ENCODE results near the gene PRELID2. TPM values are rescaled to one million over a fixed set of nuclear protein-coding genes. Genes with fewer than 3 reads are reported as not detected.

PRELID2 gene
- polyA plus RNA-seq, 1 of the 3 experiments (the other 2 are of a cell fraction), result 5.3 TPM

GRCh38 chr5:145760660-145761059 lies 74.5 kb downstream of the PRELID2 start:
- H3K4me2 ChIP-seq, result no peak overlapping the region
- TF ChIP-seq RCOR1 (IDR thresholded peaks at IDR 0.05; ENCODE audit: low read length) (no peak), PBX3 (IDR thresholded peaks at IDR 0.05) (no peak), NFIC (IDR thresholded peaks at IDR 0.05; ENCODE audit: borderline replicate concordance) (no peak), EZH2phosphoT487 (IDR thresholded peaks at IDR 0.05; ENCODE audit: borderline replicate concordance, low read depth) (no peak), REST (IDR thresholded peaks at IDR 0.05; ENCODE audit: low read depth, low read length) (no peak), IRF3 (IDR thresholded peaks at IDR 0.05; ENCODE audit: low read depth, low read length) (no peak), USF1 (IDR thresholded peaks at IDR 0.05; ENCODE audit: borderline replicate concordance, low read depth) (no peak), MEF2A (IDR thresholded peaks at IDR 0.05; ENCODE audit: borderline replicate concordance, low read depth) (no peak), NRF1 (IDR thresholded peaks at IDR 0.05; ENCODE audit: low read depth, low read length) (no peak), FOSL2 (IDR thresholded peaks at IDR 0.05; ENCODE audit: borderline replicate concordance, low read depth) (no peak), ELF1 (IDR thresholded peaks at IDR 0.05) (no peak), RXRA (IDR thresholded peaks at IDR 0.05; ENCODE audit: borderline replicate concordance, low read depth) (no peak), TCF12 (IDR thresholded peaks at IDR 0.05) (no peak), CHD2 (IDR thresholded peaks at IDR 0.05; ENCODE audit: low read length, partially characterized antibody) (no peak), GABPA (IDR thresholded peaks at IDR 0.05; ENCODE audit: low read depth) (no peak)
- DNase-seq, result no peak
- H3K9me2 ChIP-seq, result no peaks in the 10 kb centered on the region
- no peaks in the 10 kb centered on the region for H3F3A ChIP-seq (replicated peaks; ENCODE audit: insufficient read depth)
- H3K9me3 ChIP-seq, result no peaks in the 10 kb centered on the region
- ChIA-PET CTCF (interaction anchor here (0.7 to 1.6 kb wide), 3 partner anchors 14 to 287 kb away, joined by 3 to 4 read pairs (median 3); no protein-coding TSS in a partner anchor), POLR2A (no interaction called here)
- no peak overlapping the region for H3K27ac ChIP-seq (ENCODE audit: low read depth in 2 of 2, low read length in 1 of 2)
- no peak overlapping the region for H3K9ac ChIP-seq
- no peaks in the 10 kb centered on the region for H3K36me3 ChIP-seq (replicated peaks in 1 of 2; ENCODE audit: control insufficient read depth in 1 of 2, insufficient read depth in 2 of 2, low read length in 1 of 2)
- H3K79me2 ChIP-seq (ENCODE audit: insufficient read depth), result no peaks in the 10 kb centered on the region
- H3K4me1 ChIP-seq (ENCODE audit: control insufficient read depth in 1 of 2, insufficient read depth in 2 of 2, low read depth in 1 of 2, low read length in 1 of 2), result no peaks in the 10 kb centered on the region
- no peak overlapping the region for H3K4me3 ChIP-seq (ENCODE audit: low read depth in 2 of 2, low read length in 1 of 2)
- H2AFZ ChIP-seq (ENCODE audit: low read depth), result no peak overlapping the region
- H3K27me3 ChIP-seq (ENCODE audit: insufficient read depth), result no peaks in the 10 kb centered on the region
- WGBS (ENCODE audit: low lambda C conversion rate), result 94% methylated on average over 1 of the region's 1 CpG
- H4K20me1 ChIP-seq (ENCODE audit: insufficient read depth), result no peaks in the 10 kb centered on the region

All from SK-N-SH (cell line).